Vagina (tissue), 2 donors: ENCODE results near the gene SMOC2. TPM values are rescaled to one million over a fixed set of nuclear protein-coding genes. Genes with fewer than 3 reads are reported as not detected.

ENCODE experiments used
- DNase-seq, 2 donors: peaks; one replicate each; pipeline ENCODE4 v3.0.0-alpha.2; 2017; ENCODE audit errors: extremely low spot score in 2 of 2
- H3K27ac ChIP-seq: fragments of 200-600 bp; sonication (generic); one replicate; pipeline ENCODE4 v1.5.1; 2019
- H3K27me3 ChIP-seq: fragments of 200-600 bp; sonication (generic); one replicate; pipeline ENCODE4 v1.5.1; 2019
- H3K36me3 ChIP-seq, 2 donors: fragments of 200-600 bp; sonication (generic); one replicate each; pipeline ENCODE4 v1.5.1; 2017 to 2019
- H3K4me1 ChIP-seq: fragments of 200-600 bp; sonication (generic); one replicate; pipeline ENCODE4 v1.5.1; 2019
- H3K4me3 ChIP-seq, 2 donors: fragments of 200-600 bp; sonication (generic); 1 replicate in 1 of 2; 2 replicates in 1 of 2; pipeline ENCODE4 v1.5.1; 2016 to 2019
- H3K9me3 ChIP-seq: fragments of 200-600 bp; sonication (generic); one replicate; pipeline ENCODE4 v1.5.1; 2019
- POLR2A ChIP-seq, 2 donors: fragments of 450-650 bp; IDR thresholded peaks; one replicate each; pipeline ENCODE4 v1.6.1; 2017; ENCODE audit warnings: antibody characterized with exemption in 2 of 2, mild to moderate bottlenecking in 2 of 2, moderate library complexity in 2 of 2
- POLR2AphosphoS5 ChIP-seq, 2 donors: sonication (generic); formaldehyde crosslinking; IDR thresholded peaks; one replicate each; pipeline ENCODE4 v1.9.0; 2017; ENCODE audit warnings: antibody characterized with exemption in 2 of 2, mild to moderate bottlenecking in 2 of 2, low read depth in 1 of 2; ENCODE audit not compliant: insufficient read depth in 1 of 2
- intact Hi-C: fragments of 100-400 bp; cut with DNase I; formaldehyde crosslinking; loops from one replicate; pipeline ENCODE4 v1.15.1; 2023
- total RNA-seq: library from RNA; depleted of rRNA; stranded (reverse); fragments of >200 nt; gene quantifications from one replicate; pipeline ENCODE4 v1.2.3, GENCODE V29; 2016
- TF ChIP-seq, protein P1 (sequence below), 3 experiments: fragments of 450-650 bp in 2 of 3; fragments of 200-600 bp in 1 of 3; sonication (generic) in 1 of 3; IDR thresholded peaks; one replicate each; pipeline ENCODE4 v1.5.1; 2017 to 2019; ENCODE audit warnings: antibody characterized with exemption in 3 of 3, mild to moderate bottlenecking in 2 of 3, moderate library complexity in 2 of 3

Gene SMOC2
- total RNA-seq, 1 donor from 2014 or later, result 22.1 TPM

DNA sequence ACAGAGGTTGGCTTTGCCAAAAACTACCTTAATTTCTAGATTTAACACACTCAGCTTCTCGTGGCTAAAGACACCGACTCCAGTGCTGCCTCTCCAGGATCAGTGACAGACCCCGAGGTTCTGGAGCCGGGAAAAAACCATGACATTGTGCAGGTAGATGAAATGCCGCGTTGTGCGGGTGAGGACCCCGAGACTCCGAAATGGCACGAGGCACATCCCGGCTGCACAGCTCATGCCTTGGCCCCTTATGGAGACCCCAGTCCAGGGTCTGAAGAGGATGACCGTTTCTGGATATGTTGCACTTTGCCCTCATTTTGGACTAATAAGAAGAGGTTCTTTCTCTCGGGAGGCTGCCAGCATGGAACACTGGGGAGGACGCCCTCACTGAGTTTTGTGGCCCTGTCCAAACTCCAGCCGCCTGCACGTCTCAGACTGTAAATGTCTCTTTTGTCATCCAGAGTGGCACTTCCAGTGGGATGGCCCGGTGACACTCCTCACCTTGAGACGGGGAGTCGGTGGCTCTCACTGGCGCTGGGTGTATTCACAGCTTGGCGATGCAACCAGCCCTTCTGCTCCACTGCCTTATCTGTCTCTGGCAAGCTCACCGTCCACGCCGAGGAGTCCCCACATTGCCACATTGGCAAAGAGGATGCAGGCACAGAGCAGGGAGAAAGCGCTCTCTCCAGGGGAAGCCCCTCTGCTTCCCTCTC lies 245.2 kb downstream of the SMOC2 start:
- no peak overlapping the region for H3K4me3 ChIP-seq

DNA sequence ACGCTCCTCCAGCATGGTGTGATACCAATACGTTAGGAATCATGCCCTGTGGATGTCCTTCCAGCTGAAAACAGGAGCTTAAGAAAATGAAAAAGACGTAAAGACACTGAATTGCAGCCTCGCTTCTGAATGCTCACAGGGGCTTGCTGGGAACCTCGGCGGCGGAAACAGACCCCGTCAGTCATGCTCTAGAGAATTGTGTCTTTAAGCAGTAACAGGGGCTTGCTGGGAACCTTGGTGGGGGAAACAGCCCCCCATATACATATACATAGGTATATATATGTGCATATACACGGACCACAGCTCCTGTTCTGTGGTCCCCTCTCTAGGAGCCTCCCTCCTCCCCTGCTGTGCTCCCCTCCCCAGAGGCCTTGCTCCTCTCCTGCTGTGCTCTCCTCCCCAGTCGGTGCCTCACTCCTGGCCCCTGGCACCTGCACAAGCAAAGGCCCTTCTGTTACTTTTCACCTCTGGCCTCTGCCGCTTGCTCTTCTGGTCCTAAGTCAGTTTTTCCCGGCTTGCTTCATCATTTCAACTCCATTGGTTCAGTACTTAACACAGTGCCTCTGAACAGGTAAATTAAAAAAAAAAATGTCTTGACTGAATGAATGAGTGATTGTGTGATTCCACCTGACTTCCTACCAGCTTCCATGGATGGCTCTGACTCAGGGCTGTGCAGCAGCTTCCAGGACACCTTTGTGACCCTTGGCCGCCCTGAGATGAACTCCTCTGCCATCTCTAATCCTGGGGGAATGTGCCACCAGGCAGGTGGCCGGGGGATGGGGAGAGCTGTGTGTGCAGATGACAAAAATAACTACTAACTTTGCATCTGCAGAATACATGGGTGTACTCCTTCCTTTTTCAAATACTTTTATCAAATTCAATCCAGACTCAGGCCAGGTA lies 246.1 kb downstream of the SMOC2 start:
- H3K36me3 ChIP-seq, result no peaks in the 10 kb centered on the region
- H3K4me3 ChIP-seq, result no peak overlapping the region
- TF ChIP-seq POLR2AphosphoS5 (IDR thresholded peaks at IDR 0.05; ENCODE audit: insufficient read depth in 1 of 2, low read depth in 1 of 2) (no peak), POLR2A (IDR thresholded peaks at IDR 0.05) (no peak)
- TF ChIP-seq, protein P1, sequence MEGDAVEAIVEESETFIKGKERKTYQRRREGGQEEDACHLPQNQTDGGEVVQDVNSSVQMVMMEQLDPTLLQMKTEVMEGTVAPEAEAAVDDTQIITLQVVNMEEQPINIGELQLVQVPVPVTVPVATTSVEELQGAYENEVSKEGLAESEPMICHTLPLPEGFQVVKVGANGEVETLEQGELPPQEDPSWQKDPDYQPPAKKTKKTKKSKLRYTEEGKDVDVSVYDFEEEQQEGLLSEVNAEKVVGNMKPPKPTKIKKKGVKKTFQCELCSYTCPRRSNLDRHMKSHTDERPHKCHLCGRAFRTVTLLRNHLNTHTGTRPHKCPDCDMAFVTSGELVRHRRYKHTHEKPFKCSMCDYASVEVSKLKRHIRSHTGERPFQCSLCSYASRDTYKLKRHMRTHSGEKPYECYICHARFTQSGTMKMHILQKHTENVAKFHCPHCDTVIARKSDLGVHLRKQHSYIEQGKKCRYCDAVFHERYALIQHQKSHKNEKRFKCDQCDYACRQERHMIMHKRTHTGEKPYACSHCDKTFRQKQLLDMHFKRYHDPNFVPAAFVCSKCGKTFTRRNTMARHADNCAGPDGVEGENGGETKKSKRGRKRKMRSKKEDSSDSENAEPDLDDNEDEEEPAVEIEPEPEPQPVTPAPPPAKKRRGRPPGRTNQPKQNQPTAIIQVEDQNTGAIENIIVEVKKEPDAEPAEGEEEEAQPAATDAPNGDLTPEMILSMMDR (IDR thresholded peaks at IDR 0.05), result no peak
- H3K27me3 ChIP-seq, result no peaks in the 10 kb centered on the region
- H3K9me3 ChIP-seq, result no peaks in the 10 kb centered on the region
- no peaks in the 10 kb centered on the region for H3K4me1 ChIP-seq
- intact Hi-C loops, result no loop called here
- peak in 1 of 2 donors; percentile 85 for DNase-seq
- no peak overlapping the region for H3K27ac ChIP-seq

More for the DNA sequence above, 245.2 kb downstream of the SMOC2 start:
- no peaks in the 10 kb centered on the region for H3K36me3 ChIP-seq
- no peaks in the 10 kb centered on the region for H3K27me3 ChIP-seq
- H3K4me1 ChIP-seq, result no peaks in the 10 kb centered on the region
- peak in 1 of 2 donors; percentile 42 for DNase-seq
- no peaks in the 10 kb centered on the region for H3K9me3 ChIP-seq
- intact Hi-C loops, result no loop called here
- TF ChIP-seq, protein P1 (IDR thresholded peaks at IDR 0.05), result no peak
- TF ChIP-seq POLR2AphosphoS5 (IDR thresholded peaks at IDR 0.05; ENCODE audit: insufficient read depth in 1 of 2, low read depth in 1 of 2), result no peak
- TF ChIP-seq POLR2A (IDR thresholded peaks at IDR 0.05), result no peak
- H3K27ac ChIP-seq, result no peak overlapping the region

DNA sequence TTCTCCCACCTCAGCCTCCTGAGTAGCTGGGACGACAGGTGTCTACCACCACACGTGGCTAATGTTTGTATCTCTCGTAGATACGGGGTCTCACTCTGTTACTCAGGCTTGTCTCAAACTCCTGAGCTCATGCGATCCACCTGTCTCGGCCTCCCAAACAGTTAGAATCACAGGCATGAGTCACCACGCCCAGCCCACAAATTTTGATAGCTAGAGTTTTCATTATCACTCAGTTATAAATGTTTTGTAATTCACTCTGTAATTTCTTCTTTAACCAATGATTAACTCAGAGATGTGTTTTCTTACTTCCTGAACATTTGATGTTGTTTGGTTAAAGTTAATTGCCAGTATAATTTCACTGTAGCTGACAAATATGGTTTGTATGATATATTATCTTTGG lies 249.3 kb downstream of the SMOC2 start:
- Histone ChIP-seq H3K4me1 (no peaks in the 10 kb centered on the region), H3K36me3 (no peaks in the 10 kb centered on the region), H3K4me3 (no peak overlapping the region), H3K27ac (no peak overlapping the region), H3K9me3 (no peaks in the 10 kb centered on the region), H3K27me3 (no peaks in the 10 kb centered on the region)
- TF ChIP-seq, protein P1 (IDR thresholded peaks at IDR 0.05), result no peak
- TF ChIP-seq POLR2AphosphoS5 (IDR thresholded peaks at IDR 0.05; ENCODE audit: insufficient read depth in 1 of 2, low read depth in 1 of 2) (no peak), POLR2A (IDR thresholded peaks at IDR 0.05) (no peak)
- DNase-seq, result no peak
- intact Hi-C loops, result no loop called here

DNA sequence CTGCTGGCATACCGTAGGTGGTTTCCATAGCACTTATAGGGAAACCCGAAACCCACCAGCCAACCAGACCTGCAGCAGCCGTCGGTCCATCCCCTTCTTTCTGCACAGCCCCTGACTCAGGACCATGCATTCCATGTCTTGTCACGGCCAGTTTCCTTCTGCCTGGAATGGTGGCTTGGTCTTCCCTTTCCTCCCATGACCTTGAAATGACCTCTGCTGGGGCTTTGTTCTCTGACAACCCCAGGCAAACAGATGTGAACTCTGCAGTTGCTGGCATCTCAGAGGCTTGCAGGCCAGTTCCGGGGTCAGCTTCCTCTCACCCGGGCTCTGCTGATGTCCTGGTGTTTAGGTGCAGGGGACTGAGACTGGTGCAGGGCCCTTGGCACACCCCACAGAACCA lies 250.8 kb downstream of the SMOC2 start:
- Histone ChIP-seq H3K27me3 (no peaks in the 10 kb centered on the region), H3K27ac (no peak overlapping the region), H3K36me3 (no peaks in the 10 kb centered on the region), H3K4me1 (no peaks in the 10 kb centered on the region), H3K9me3 (no peaks in the 10 kb centered on the region), H3K4me3 (no peak overlapping the region)
- intact Hi-C loops, result no loop called here
- no peak for DNase-seq
- TF ChIP-seq, protein P1 (IDR thresholded peaks at IDR 0.05), result no peak
- TF ChIP-seq POLR2AphosphoS5 (IDR thresholded peaks at IDR 0.05; ENCODE audit: insufficient read depth in 1 of 2, low read depth in 1 of 2) (no peak), POLR2A (IDR thresholded peaks at IDR 0.05) (no peak)
